Fibroblast of villous mesenchyme (primary cell): ENCODE results near the gene LIN28B. TPM values are rescaled to one million over a fixed set of nuclear protein-coding genes. Genes with fewer than 3 reads are reported as not detected.
"Not testable (repeated sequence)": the region's sequence is repeated elsewhere in the genome, so short reads cannot be mapped to it uniquely, and the experiment has no call there.

Experiments
- DNase-seq: peaks from one replicate; pipeline ENCODE4 v3.0.0-alpha.2; 2010; ENCODE audit warnings: low read depth
- H3K4me3 ChIP-seq: 2 replicates; pipeline ENCODE4 v1.5.1; 2011; ENCODE audit warnings: low read depth, mild to moderate bottlenecking, low read length
- total RNA-seq: library from RNA; depleted of rRNA; stranded (reverse); fragments of >200 nt; gene quantifications from 2 replicates; pipeline ENCODE4 v1.2.3, GENCODE V29; 2012
- TF ChIP-seq, protein P1 (sequence below): IDR thresholded peaks from 2 replicates; pipeline ENCODE4 v1.5.1; 2012; ENCODE audit warnings: low read depth, mild to moderate bottlenecking, low read length; ENCODE audit not compliant: insufficient read depth

LIN28B gene
- total RNA-seq, 1 donor: 5.6 TPM

DNA sequence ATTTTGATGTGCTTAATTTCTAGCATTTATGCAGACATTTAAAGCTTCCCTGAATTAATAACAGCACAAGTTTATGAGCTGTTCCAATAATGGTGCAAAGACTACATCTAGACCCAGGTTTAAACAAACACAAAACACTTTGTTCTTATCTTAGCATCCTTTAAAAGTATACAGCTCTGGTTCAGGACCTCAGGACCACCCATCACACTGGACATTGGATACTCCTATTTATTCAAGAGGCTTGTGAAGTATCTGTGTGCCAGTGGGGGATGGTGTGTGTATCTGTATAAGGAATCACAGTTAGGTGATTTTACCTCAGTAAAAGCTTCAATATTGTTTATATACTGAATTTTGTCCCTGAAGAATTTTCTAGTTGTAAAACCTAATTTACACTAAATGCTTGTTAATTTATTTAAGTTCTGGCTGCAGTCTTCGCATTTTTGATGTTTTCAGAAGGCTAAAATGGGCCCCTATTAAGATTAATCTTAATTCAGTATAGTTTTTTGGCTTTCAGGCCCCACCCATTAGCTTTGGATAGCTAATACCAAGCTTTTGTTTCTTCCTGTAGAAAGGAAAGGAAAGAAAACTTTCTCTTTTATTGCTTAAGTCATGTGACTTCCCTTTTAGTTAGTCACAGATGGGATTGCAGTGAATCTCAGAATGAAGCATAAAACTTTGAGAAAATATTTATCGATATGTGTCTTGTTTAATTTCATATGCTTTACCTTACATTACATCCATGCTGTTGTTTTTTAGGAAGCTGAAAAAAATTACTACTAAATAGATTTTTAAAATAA is 13.1 kb downstream of the LIN28B start:
- no peak for DNase-seq
- H3K4me3 ChIP-seq: no peak overlapping the region
- TF ChIP-seq, protein P1, sequence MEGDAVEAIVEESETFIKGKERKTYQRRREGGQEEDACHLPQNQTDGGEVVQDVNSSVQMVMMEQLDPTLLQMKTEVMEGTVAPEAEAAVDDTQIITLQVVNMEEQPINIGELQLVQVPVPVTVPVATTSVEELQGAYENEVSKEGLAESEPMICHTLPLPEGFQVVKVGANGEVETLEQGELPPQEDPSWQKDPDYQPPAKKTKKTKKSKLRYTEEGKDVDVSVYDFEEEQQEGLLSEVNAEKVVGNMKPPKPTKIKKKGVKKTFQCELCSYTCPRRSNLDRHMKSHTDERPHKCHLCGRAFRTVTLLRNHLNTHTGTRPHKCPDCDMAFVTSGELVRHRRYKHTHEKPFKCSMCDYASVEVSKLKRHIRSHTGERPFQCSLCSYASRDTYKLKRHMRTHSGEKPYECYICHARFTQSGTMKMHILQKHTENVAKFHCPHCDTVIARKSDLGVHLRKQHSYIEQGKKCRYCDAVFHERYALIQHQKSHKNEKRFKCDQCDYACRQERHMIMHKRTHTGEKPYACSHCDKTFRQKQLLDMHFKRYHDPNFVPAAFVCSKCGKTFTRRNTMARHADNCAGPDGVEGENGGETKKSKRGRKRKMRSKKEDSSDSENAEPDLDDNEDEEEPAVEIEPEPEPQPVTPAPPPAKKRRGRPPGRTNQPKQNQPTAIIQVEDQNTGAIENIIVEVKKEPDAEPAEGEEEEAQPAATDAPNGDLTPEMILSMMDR: no peak

DNA sequence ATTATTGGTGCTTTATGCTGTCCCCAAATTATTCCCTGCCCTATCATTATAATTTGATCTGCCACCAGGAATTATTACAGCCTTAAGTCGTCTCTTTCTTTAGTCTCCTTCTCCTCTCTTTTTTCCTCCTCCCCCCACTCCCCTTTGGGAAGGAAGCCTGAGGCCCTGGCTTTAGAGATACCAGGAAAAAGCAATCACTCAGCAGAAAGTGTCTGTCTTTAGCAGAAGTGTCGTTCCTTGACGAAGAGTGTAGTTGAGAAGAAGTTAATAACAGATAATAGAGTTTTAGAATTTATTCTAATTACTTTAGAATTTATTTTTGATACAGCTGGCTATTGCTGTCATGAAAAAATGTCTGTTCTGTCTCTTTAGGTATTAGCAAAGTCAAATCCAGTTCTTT is 16.5 kb downstream of the LIN28B start:
- TF ChIP-seq, protein P1: no peak

DNA sequence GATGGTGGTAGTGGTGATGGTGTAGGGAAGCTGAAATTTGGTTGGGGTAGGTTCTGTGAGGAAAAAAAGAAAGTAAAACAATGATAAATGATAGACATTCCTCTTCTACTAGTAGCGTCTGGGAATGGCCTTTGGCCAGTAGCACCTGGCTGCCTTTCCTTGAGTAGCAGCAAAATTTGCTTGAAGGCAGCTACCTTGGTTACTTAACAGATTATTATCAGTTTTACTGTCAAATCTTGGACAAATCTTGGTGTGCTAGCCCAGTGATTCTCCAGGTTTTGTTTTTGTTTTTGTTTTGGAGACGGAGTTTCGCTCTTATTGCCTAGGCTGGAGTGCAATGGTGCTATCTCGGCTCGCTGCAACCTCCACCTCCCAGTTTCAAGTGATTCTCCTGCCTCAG is 26.4 kb downstream of the LIN28B start:
- no peak overlapping the region for H3K4me3 ChIP-seq
- DNase-seq: no peak
- TF ChIP-seq, protein P1: no peak

More for the DNA sequence above, 16.5 kb downstream of the LIN28B start:
- no peak for DNase-seq
- H3K4me3 ChIP-seq: no peak overlapping the region

DNA sequence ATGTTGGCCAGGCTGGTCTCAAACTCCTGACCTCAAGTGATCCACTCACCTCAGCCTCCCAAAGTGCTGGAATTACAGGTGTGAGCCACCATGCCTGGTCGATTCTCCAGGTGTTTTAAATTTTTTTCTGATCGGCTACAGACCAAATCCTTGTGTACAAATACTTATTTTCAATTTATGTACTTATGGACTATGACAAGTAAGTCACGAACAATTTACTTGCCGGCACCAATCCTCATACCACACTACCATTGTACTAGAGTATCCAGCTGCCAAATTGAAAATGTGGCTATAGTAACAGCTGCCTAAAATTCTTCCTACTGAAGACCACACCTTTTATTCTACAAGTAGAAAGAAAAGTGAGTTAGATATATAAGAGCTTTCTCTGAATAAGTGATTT is 26.9 kb downstream of the LIN28B start:
- TF ChIP-seq, protein P1: no peak
- H3K4me3 ChIP-seq: no peak overlapping the region
- no peak for DNase-seq

DNA sequence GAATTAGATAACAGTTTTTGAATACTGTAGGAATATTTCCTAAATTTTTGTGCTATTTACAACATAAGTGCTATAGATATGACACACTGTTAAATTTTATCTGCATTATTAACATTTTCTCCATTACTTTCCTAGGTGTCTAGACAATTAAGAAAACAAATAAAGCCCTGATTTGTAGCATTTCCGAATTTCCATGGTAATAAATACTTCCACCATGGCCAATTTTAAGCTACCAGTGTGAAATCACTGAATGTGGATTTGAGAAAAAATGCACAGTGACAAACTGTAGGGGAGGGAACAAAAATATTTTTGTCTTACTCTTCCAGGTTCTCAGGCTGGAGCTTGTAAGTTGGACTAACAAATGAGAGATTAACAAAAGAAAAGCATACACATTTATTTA is 27.9 kb downstream of the LIN28B start:
- TF ChIP-seq, protein P1: no peak
- DNase-seq: no peak
- no peak overlapping the region for H3K4me3 ChIP-seq

DNA sequence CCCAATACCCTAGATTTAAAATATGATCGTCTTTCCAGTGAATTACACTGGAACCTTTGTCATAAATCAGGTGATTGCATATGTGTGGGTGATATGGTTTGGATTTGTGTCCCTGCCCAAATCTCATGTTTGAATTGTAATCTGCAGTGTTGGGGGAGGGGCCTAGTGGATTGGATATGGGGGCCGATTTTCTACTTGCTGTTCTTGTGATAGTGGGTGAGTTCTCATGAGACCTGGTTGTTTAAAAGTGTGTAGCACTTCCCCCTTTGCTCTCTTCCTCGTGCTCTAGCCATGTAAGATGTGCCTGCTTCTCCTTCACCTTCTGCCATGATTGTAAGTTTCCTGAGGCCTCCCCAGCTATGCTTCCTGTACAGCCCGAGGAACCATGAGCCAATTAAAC is 29.0 kb downstream of the LIN28B start:
- DNase-seq, H3K4me3 ChIP-seq: not testable (repeated sequence)

DNA sequence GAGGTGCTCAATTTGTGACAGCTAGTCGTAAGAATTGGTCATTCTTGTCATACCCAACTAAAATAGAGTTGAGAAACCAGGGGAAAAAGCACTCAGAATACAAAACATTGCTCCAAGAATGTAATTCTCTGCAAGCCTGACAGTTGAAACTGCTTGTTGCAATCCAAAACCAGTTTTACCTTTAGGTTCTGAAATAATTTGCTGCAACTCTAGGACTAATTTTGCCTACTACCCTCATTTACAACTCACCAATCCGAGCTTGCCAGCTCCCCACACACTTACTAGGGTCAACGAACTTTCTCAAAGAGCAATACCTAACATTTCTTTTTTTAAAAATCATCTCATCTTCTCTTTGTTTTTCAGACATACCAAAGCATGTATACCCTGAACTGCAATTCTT is 29.7 kb downstream of the LIN28B start:
- no peak overlapping the region for H3K4me3 ChIP-seq
- TF ChIP-seq, protein P1: no peak
- no peak for DNase-seq
